A673 (cell line): Measurements from ENCODE around the gene ZFYVE28. TPM values are rescaled to one million over a fixed set of nuclear protein-coding genes. Genes with fewer than 3 reads are reported as not detected.
A peak's percentile ranks its signal among the peaks of the same experiment; 100 is the strongest.

Experiments
- BruUV-seq: library from RNA; stranded (reverse); fragments of 400-500 nt; replicated peaks from 2 replicates; lab custom pipeline; 2021; lab: Mats Ljungman, UMichigan
- CTCF ChIA-PET: fragments of 300-600 bp; sonication (Branson Sonifier 250); formaldehyde crosslinking; loops from one replicate; lab custom pipeline; 2022; ENCODE audit warnings: antibody characterized with exemption; lab: Charles Lee
- POLR2A ChIA-PET: fragments of 300-600 bp; sonication (Branson Sonifier 250); formaldehyde crosslinking; loops from one replicate; lab custom pipeline; 2022; ENCODE audit warnings: antibody characterized with exemption; ENCODE audit not compliant: low non-redundant PET; lab: Charles Lee
- DNase-seq: peaks from one replicate; pipeline ENCODE4 v3.0.0-alpha.2; 2015; ENCODE audit warnings: low spot score
- H3K27ac ChIP-seq: fragments of 200-600 bp; sonication (generic); 2 replicates; pipeline ENCODE4 v1.5.1; 2016; ENCODE audit warnings: mixed run types, low read depth, mild to moderate bottlenecking, mixed read lengths, antibody characterized with exemption, low read length; ENCODE audit not compliant: poor library complexity, severe bottlenecking
- H3K27me3 ChIP-seq: fragments of 200-600 bp; sonication (generic); replicated peaks from 2 replicates; pipeline ENCODE4 v1.6.1; 2017; ENCODE audit warnings: mixed run types, low read depth, mild to moderate bottlenecking, mixed read lengths, antibody characterized with exemption, low read length; ENCODE audit not compliant: insufficient read depth, poor library complexity
- H3K36me3 ChIP-seq: fragments of 200-600 bp; sonication (generic); 2 replicates; pipeline ENCODE4 v1.6.1; 2016; ENCODE audit warnings: mixed run types, mild to moderate bottlenecking, mixed read lengths, antibody characterized with exemption, low read length; ENCODE audit not compliant: insufficient read depth, poor library complexity, severe bottlenecking
- H3K4me1 ChIP-seq: fragments of 200-600 bp; sonication (generic); 2 replicates; pipeline ENCODE4 v1.6.1; 2017; ENCODE audit warnings: mixed run types, mild to moderate bottlenecking, mixed read lengths, antibody characterized with exemption, low read length; ENCODE audit not compliant: insufficient read depth, poor library complexity, severe bottlenecking
- H3K4me3 ChIP-seq: fragments of 200-600 bp; sonication (generic); 2 replicates; pipeline ENCODE4 v1.5.1; 2016; ENCODE audit warnings: low read depth, mixed run types, mild to moderate bottlenecking, mixed read lengths, low read length; ENCODE audit not compliant: poor library complexity, severe bottlenecking
- H3K9me3 ChIP-seq: fragments of 200-600 bp; sonication (generic); 2 replicates; pipeline ENCODE4 v1.6.1; 2016; ENCODE audit warnings: mixed run types, low read depth, mild to moderate bottlenecking, mixed read lengths, antibody characterized with exemption, low read length; ENCODE audit not compliant: poor library complexity, severe bottlenecking
- EZH2 ChIP-seq: fragments of 200-600 bp; sonication (generic); IDR thresholded peaks from 2 replicates; pipeline ENCODE4 v1.6.1; 2017; ENCODE audit warnings: borderline replicate concordance, low read depth, mild to moderate bottlenecking, mixed read lengths, antibody characterized with exemption, low read length; ENCODE audit not compliant: poor library complexity, severe bottlenecking
- intact Hi-C: fragments of 100-400 bp; cut with micrococcal nuclease; formaldehyde crosslinking; loops from one replicate; pipeline ENCODE4 v1.10.0; 2022; ENCODE audit not compliant: unreplicated experiment
- total RNA-seq: library from RNA; stranded (reverse); gene quantifications from 2 replicates; pipeline ENCODE4 v1.2.3, GENCODE V29; 2021
- TF ChIP-seq, protein P1 (sequence below): fragments of 300-800, 200-600 bp; sonication (generic); conservative IDR thresholded peaks from 2 replicates; pipeline ENCODE4 v1.5.1; 2017; ENCODE audit warnings: low read depth, mild to moderate bottlenecking, antibody characterized with exemption, low read length, moderate library complexity, mixed read lengths

Gene ZFYVE28
- total RNA-seq, 1 experiment from 2014 or later, result 8.6 TPM

DNA sequence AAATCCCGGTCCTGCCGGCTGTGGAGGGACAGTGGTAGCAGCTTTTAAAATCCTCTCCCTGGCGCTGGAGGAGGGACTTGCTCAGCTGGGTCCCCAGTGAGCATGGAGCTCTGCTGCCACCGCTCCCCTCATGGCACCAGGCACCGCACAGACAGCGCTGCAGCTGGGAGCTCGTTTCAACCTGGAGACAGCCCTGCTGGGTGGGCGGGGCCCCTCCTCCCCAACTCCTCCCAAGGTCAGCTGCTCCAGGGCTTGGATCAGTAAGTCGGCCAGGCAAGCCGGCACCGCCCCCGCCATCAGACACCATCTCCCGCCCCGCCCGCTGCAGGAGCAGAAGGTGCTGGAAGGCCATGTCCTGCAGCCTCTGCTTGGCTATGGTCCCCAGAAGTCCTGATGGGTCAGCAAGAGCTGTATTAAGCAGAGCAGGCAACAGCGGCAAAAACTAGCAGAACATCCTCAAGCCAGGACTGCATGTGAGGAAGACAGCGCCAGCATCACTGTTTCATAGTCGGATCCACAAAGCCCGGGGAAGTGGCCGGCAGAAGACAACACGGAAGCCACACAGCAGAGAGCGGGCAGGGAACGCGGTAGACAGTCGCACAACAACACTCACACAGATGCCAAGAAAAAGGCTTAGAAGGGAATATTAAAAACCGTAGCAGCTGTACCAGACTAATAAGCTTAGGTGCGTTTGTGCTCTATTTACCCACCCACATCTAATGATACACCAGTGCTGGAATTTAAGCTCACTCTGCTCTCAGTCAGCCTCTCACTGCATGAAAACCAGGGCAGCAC is 16.2 kb downstream of the ZFYVE28 start:
- no peaks in the 10 kb centered on the region for H3K27me3 ChIP-seq
- intact Hi-C loops, result no loop called here
- DNase-seq, result peak; percentile 43
- TF ChIP-seq, protein P1, sequence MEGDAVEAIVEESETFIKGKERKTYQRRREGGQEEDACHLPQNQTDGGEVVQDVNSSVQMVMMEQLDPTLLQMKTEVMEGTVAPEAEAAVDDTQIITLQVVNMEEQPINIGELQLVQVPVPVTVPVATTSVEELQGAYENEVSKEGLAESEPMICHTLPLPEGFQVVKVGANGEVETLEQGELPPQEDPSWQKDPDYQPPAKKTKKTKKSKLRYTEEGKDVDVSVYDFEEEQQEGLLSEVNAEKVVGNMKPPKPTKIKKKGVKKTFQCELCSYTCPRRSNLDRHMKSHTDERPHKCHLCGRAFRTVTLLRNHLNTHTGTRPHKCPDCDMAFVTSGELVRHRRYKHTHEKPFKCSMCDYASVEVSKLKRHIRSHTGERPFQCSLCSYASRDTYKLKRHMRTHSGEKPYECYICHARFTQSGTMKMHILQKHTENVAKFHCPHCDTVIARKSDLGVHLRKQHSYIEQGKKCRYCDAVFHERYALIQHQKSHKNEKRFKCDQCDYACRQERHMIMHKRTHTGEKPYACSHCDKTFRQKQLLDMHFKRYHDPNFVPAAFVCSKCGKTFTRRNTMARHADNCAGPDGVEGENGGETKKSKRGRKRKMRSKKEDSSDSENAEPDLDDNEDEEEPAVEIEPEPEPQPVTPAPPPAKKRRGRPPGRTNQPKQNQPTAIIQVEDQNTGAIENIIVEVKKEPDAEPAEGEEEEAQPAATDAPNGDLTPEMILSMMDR, result no peak
- no peak for TF ChIP-seq EZH2
- H3K36me3 ChIP-seq, result no peaks in the 10 kb centered on the region
- ChIA-PET CTCF (no interaction called here), POLR2A (no interaction called here)
- no peaks in the 10 kb centered on the region for H3K9me3 ChIP-seq
- peaks cover 12% of the 10 kb centered on the region for H3K4me1 ChIP-seq
- BruUV-seq, result no TSS peak
- H3K4me3 ChIP-seq, result peak overlapping the region; percentile 3
- H3K27ac ChIP-seq, result no peak overlapping the region

DNA sequence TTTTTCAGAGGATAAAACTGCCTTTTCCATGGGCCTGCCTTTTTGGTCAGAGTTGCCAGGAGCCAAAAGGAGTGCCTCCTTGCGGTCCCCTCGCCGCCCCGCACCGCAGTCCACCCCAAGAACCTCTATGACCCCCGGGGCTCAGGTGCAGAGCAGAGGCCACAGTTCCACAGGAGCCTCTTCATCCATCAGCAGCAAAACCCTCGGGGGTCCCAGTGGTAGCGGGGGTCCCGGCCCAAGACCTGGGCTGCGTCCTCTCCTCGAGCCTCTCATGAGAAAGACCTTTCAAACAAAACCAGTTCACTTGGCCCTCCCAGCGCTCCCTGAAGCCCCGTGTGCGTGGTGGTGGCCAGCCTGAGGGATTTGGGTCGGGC is 16.8 kb downstream of the ZFYVE28 start:
- no peaks in the 10 kb centered on the region for H3K36me3 ChIP-seq
- no TSS peak for BruUV-seq
- POLR2A ChIA-PET, result no interaction called here
- CTCF ChIA-PET, result interaction anchor here (1.1 kb wide), 1 partner anchor 182 kb away, joined by 3 read pairs; no protein-coding TSS in a partner anchor
- intact Hi-C loops, result no loop called here
- TF ChIP-seq, protein P1, result no peak
- TF ChIP-seq EZH2, result no peak
- H3K4me3 ChIP-seq, result no peak overlapping the region
- DNase-seq, result no peak
- H3K27me3 ChIP-seq, result no peaks in the 10 kb centered on the region
- peaks cover 12% of the 10 kb centered on the region for H3K4me1 ChIP-seq
- no peaks in the 10 kb centered on the region for H3K9me3 ChIP-seq
- H3K27ac ChIP-seq, result no peak overlapping the region

DNA sequence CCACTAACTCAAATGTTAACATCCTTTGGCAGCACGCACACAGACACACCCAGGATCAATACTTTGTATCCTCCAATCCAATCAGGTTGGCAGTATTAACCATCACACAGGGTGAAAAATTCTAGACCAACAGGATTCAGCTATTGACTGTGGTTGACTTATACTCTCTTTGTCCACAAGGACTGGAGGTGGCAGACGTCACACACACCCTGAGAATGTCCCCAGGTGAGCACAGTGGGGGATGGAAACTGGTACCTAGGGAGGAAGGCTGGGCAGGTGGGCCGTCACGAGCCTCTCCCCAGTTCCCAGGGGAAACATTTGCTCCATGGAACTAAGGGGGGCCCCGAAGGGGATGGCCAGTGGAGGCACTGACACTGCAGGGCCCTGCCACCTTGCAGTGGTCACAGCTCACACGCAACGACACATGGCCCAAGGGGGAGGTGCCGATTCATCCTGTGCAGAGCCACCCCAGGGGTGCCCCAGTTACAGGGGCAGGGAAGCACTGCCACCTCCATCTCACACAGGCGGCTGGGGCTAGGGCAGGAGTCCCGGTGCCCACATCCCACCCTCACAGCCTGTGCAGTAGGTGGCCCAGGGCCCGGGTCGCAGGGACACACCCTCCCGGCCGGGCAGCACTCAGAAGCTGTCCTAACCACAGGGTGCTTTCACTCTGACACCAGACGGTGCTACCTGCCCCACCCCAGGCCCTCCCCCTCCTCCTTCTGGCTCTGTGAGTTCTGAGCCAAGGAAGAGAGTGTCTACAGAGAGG is 17.4 kb downstream of the ZFYVE28 start:
- peaks cover 12% of the 10 kb centered on the region for H3K4me1 ChIP-seq

More for the DNA sequence above, 17.4 kb downstream of the ZFYVE28 start:
- TF ChIP-seq, protein P1, result no peak
- TF ChIP-seq EZH2, result no peak
- no peak for DNase-seq
- H3K9me3 ChIP-seq, result no peaks in the 10 kb centered on the region
- H3K36me3 ChIP-seq, result no peaks in the 10 kb centered on the region
- no peak overlapping the region for H3K27ac ChIP-seq
- ChIA-PET POLR2A (no interaction called here), CTCF (interaction anchor here (1.1 kb wide), 1 partner anchor 181 kb away, joined by 3 read pairs; no protein-coding TSS in a partner anchor)
- intact Hi-C loops, result no loop called here
- no peaks in the 10 kb centered on the region for H3K27me3 ChIP-seq
- no TSS peak for BruUV-seq
- no peak overlapping the region for H3K4me3 ChIP-seq
